Uterus (tissue), 2 donors: ENCODE measurements around the gene ZNF576.

ENCODE experiments used
- CTCF ChIP-seq, 4 experiments: fragments of 200-600 bp in 2 of 4; fragments of 450-650 bp in 2 of 4; sonication (generic) in 2 of 4; IDR thresholded peaks; one replicate each; pipeline ENCODE4 v1.5.1; 2016 to 2019; ENCODE audit warnings: antibody characterized with exemption in 4 of 4, mild to moderate bottlenecking in 2 of 4, moderate library complexity in 1 of 4
- POLR2A ChIP-seq, 2 donors: fragments of 450-650 bp; IDR thresholded peaks; one replicate each; pipeline ENCODE4 v1.6.1; 2016; ENCODE audit warnings: antibody characterized with exemption in 2 of 2, mild to moderate bottlenecking in 1 of 2, moderate library complexity in 1 of 2

GRCh38 chr19:43611788-43612187 lies 15.4 kb downstream of the ZNF576 start, which contains the start of gene SRRM5:
- no peak for TF ChIP-seq CTCF (IDR thresholded peaks at IDR 0.05)
- TF ChIP-seq POLR2A (IDR thresholded peaks at IDR 0.05), result no peak
